NOMO-1 treated with DMSO at 0.1 percent for 48 hours (cell line): ENCODE measurements around the gene NTSR1.

Experiments
- DNase-seq: peaks from one replicate; lab custom pipeline; 2025; ENCODE audit not compliant: unreplicated experiment; lab: John Stamatoyannopoulos, UW

Gene NTSR1

GRCh38 chr20:62811720-62812119 is 103.1 kb downstream of the NTSR1 start:
- DNase-seq: no peak
